Activated CD4-positive, alpha-beta memory T cell treated with anti-CD3 and anti-CD28 coated beads, Interleukin-2, amount 10 ng/mL, durations not matched to agents 7 days and 5 days (primary cell): ENCODE measurements around the gene CACNA1C. TPM values are rescaled to one million over a fixed set of nuclear protein-coding genes. Genes with fewer than 3 reads are reported as not detected.

Experiments used
- CTCF ChIA-PET: fragments of 350-600 bp; sonication (Branson Sonifier 250); formaldehyde crosslinking; loops from one replicate; lab custom pipeline; 2021; ENCODE audit warnings: antibody characterized with exemption, inconsistent platforms; lab: Charles Lee
- POLR2A ChIA-PET: fragments of 350-600 bp; sonication (Branson Sonifier 250); formaldehyde crosslinking; loops from one replicate; lab custom pipeline; 2021; ENCODE audit warnings: antibody characterized with exemption; lab: Charles Lee
- DNase-seq: peaks from one replicate; pipeline ENCODE4 v3.0.0-alpha.2; 2020
- H3K27ac Mint-ChIP-seq: one replicate; pipeline ENCODE4 v1.8.0; 2021; ENCODE audit warnings: mild to moderate bottlenecking, mixed read lengths
- H3K27me3 Mint-ChIP-seq: one replicate; pipeline ENCODE4 v1.8.0; 2021; ENCODE audit warnings: mixed read lengths
- H3K36me3 Mint-ChIP-seq: one replicate; pipeline ENCODE4 v1.8.0; 2021; ENCODE audit warnings: low read depth, mixed read lengths
- H3K4me1 Mint-ChIP-seq: one replicate; pipeline ENCODE4 v1.8.0; 2021; ENCODE audit warnings: mixed read lengths
- H3K4me3 Mint-ChIP-seq: one replicate; pipeline ENCODE4 v1.8.0; 2021; ENCODE audit warnings: mild to moderate bottlenecking, mixed read lengths
- H3K9me3 Mint-ChIP-seq: one replicate; pipeline ENCODE4 v1.8.0; 2021; ENCODE audit warnings: mixed read lengths
- total RNA-seq, 2 experiments: library from RNA; stranded (reverse); gene quantifications; one replicate each; pipeline ENCODE4 v1.2.3, GENCODE V29; 2021

The CACNA1C gene
- total RNA-seq, 2 experiments from 2014 or later: 0.30 TPM

DNA sequence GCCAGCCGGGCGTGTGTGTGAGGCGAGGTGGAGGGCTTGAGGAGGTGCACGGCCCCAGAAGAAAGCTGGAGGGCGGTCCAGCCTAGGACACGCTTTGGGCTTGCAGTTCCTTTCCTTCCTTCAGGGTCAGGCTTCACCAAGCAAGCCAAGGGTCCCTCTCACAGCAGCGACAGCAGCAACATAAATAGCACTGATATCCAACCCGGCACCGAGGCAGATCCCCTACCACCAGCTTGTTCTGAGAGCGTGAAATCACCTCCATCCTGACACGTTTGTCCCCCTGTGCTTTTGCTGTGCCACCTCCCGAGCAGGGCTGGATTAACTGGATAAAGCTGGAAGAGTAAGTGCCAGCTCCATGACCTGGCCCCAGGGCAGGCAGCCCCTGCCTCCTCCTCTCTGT lies 251.4 kb downstream of the CACNA1C start:
- no peak for DNase-seq
- no peak overlapping the region for H3K27ac Mint-ChIP-seq
- no peaks in the 10 kb centered on the region for H3K9me3 Mint-ChIP-seq
- H3K27me3 Mint-ChIP-seq: peaks cover 15% of the 10 kb centered on the region
- H3K4me1 Mint-ChIP-seq: no peaks in the 10 kb centered on the region
- H3K36me3 Mint-ChIP-seq: no peaks in the 10 kb centered on the region
- CTCF ChIA-PET: no interaction called here
- POLR2A ChIA-PET: no interaction called here
- no peak overlapping the region for H3K4me3 Mint-ChIP-seq

DNA sequence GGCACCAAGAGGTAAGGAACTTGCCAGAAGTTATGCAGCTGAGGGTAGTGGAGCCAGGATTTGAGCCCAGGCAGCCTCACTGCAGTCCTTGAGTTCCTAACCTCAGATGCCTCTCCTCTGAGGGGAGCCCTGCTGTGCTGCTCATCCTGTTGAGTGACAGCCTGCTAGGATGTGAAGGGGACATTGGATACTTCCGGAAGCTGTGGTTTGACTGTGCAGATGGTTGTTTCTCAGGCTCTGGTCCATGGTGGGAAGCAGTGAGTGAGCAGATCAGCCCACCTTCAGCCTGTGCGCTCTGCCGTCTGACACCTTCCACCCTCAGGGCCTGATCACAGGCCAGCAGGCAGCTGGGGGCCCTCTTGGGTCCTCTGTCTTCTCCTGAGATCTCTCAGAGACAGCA lies 253.2 kb downstream of the CACNA1C start:
- Mint-ChIP-seq H3K4me3 (no peak overlapping the region), H3K4me1 (no peaks in the 10 kb centered on the region), H3K27me3 (peaks cover 12% of the 10 kb centered on the region), H3K27ac (no peak overlapping the region), H3K9me3 (no peaks in the 10 kb centered on the region), H3K36me3 (no peaks in the 10 kb centered on the region)
- ChIA-PET CTCF (interaction anchor here (0.9 kb wide), 1 partner anchor 15 kb away, joined by 3 read pairs; no protein-coding TSS in a partner anchor), POLR2A (no interaction called here)
- DNase-seq: no peak

DNA sequence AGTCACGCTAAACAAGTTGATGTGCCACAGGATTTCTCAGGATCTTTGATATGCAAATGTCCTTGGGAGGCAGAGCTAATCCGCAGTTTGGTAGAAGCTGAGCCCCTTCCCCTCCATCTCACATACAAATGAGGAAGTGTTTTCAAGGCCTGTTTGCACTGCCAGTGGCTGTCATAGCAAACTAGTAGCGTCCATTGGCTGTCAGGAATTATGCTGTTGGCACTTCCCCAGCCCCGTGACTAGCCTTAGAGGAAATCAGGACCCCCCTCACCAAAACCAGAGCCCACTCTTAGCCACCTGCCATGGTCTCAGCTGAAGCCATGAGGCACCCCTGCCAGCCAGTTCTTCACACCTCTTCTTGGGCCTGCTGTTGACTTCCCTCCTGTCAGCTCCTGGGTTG lies 253.9 kb downstream of the CACNA1C start:
- H3K27ac Mint-ChIP-seq: no peak overlapping the region
- no peak overlapping the region for H3K4me3 Mint-ChIP-seq
- ChIA-PET POLR2A (no interaction called here), CTCF (no interaction called here)
- no peaks in the 10 kb centered on the region for H3K36me3 Mint-ChIP-seq
- no peaks in the 10 kb centered on the region for H3K9me3 Mint-ChIP-seq
- no peaks in the 10 kb centered on the region for H3K4me1 Mint-ChIP-seq
- H3K27me3 Mint-ChIP-seq: peaks cover 12% of the 10 kb centered on the region
- DNase-seq: no peak

DNA sequence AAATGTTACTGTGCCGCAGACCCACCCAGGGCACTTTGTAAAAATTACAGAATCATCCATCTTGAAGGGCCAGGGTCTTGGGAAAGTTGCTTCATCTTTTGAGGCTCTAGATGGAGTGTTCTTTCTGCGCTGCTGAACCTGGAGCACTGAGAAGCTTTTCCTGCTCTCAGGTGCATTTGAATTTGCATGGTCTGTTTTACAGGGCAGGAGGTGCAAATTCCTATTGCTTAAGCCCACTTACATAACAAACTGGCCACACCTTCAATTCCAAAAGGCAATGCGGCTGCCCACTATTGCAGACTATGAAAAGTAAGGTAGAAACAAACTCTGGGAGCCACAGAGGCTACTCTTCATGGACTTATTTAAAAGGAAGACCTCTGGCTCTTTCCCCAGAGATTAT lies 254.8 kb downstream of the CACNA1C start:
- Mint-ChIP-seq H3K4me1 (no peaks in the 10 kb centered on the region), H3K4me3 (no peak overlapping the region), H3K9me3 (no peaks in the 10 kb centered on the region), H3K27ac (no peak overlapping the region), H3K36me3 (no peaks in the 10 kb centered on the region), H3K27me3 (peaks cover 12% of the 10 kb centered on the region)
- CTCF ChIA-PET: no interaction called here
- POLR2A ChIA-PET: no interaction called here
- DNase-seq: no peak

DNA sequence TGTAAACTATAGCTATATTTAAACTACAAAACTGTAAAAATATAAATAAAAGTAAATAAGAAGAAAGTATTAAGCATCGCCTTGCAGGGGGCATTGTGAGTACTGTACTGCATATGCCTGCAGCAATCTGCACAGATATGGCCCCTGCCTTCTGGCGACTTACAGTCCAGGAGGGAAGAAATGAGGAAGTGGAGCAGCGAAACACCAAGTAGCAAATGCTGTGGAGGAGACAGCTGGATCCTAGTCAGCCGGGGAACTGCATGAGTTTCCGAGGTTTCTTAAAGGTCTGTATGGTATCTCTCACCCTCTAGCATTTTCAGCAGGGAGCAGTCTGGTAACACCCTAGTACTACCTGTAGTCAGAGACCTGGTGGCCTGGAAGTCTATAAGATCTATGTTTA lies 256.9 kb downstream of the CACNA1C start:
- H3K27me3 Mint-ChIP-seq: peaks cover 12% of the 10 kb centered on the region
- H3K27ac Mint-ChIP-seq: no peak overlapping the region
- ChIA-PET POLR2A (no interaction called here), CTCF (no interaction called here)
- no peaks in the 10 kb centered on the region for H3K4me1 Mint-ChIP-seq
- H3K36me3 Mint-ChIP-seq: no peaks in the 10 kb centered on the region
- DNase-seq: no peak
- no peaks in the 10 kb centered on the region for H3K9me3 Mint-ChIP-seq
- no peak overlapping the region for H3K4me3 Mint-ChIP-seq

DNA sequence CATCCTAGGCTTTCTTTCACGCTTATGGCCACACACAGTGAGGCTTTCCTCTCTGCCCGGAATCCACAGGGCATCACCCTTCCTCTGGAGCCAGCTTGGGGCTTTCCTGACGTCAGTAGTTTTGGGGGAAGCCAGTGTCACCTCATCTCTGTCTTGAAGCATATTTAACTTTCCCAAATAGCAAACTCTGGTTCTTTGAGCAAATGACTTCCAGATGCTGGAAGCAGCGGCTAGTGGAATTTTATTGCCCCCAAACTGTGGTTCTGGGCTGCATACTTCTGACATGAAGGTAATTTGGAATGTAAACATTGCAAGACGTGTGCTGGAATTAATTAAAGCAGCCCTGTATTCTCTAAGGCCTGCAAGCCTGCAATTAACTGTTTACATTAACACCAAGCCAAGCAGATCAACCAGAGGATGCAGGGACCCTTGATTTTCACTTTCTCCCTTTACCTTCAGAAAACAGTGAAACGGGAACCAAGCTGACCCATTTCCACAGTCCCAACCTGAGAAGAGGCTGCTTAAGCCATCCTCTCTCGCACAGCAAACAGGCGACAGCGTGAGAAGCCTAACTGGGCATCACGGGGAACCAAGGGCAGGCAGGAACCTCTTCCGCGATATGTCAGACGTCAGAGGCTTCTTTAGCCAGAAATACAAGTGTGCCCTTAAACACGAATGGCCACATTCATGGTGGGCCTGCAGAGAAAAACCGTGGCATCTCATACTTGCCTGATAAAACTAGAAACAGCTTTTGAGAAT lies 258.4 kb downstream of the CACNA1C start:
- DNase-seq: no peak
- Mint-ChIP-seq H3K27me3 (peaks cover 8% of the 10 kb centered on the region), H3K27ac (no peak overlapping the region), H3K9me3 (no peaks in the 10 kb centered on the region), H3K4me1 (no peaks in the 10 kb centered on the region), H3K4me3 (no peak overlapping the region), H3K36me3 (no peaks in the 10 kb centered on the region)
- ChIA-PET POLR2A (no interaction called here), CTCF (no interaction called here)

DNA sequence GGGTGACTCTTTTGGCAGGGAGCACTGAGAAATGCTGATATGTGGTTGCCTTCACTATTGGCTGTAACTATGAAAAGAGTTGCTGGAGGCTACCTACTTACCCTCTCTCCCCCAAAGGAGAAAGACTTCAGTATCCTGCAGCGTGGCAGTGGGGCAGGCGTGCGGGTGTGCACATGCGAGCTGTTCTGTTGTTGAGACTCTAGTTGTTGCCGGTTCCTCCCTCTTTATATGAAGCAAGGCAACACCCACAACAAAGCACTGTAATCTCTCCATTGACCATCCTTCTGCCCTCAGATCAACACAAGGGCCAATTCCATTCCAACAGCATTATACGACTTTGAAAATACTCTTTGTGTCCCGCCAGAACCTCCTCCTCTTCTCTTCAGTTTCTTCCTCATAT lies 259.4 kb downstream of the CACNA1C start:
- CTCF ChIA-PET: no interaction called here
- no peak overlapping the region for H3K27ac Mint-ChIP-seq
- no peak overlapping the region for H3K4me3 Mint-ChIP-seq
- H3K27me3 Mint-ChIP-seq: peaks cover 8% of the 10 kb centered on the region
- no peaks in the 10 kb centered on the region for H3K4me1 Mint-ChIP-seq
- DNase-seq: no peak
- POLR2A ChIA-PET: no interaction called here
- H3K9me3 Mint-ChIP-seq: no peaks in the 10 kb centered on the region
- H3K36me3 Mint-ChIP-seq: no peaks in the 10 kb centered on the region

DNA sequence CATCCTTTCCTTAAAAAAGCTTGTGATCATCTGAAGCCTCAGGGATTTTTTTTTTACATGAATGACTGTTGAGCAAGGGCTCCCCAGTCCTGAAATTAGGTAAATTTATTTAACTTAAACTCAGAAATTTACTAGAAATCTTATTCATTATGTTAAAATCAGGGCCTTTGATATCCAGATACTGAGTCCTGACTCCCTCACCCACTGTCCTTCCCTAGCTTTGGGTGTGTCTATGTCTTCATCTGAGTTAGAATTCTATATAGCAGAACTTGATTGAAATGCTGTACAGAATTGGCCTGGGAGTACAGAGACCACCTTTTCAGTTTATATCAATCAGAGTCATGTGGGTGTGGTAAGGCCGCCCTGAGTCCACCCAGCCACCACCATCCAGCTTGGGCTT lies 260.0 kb downstream of the CACNA1C start:
- H3K4me1 Mint-ChIP-seq: no peaks in the 10 kb centered on the region
- CTCF ChIA-PET: no interaction called here

DNA sequence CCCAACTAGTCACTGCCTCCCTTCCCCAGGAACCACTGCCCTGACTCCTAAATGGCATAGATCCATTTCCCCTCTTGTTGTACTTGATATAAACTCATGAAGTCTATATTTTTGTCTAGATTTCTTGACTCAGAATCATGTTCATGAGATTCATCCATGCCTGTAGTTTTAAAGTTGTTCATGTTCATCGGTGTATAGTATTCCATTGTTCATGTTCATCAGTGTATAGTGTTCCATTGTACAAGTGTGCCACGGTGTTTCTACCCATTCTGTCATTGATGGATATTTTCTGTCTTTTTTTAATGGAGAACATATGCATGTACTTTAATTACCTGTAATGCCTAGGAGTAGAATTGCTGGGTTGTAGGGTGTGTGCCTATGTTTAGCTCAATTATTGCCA lies 261.7 kb downstream of the CACNA1C start:
- no peaks in the 10 kb centered on the region for H3K36me3 Mint-ChIP-seq
- H3K9me3 Mint-ChIP-seq: no peaks in the 10 kb centered on the region
- no peaks in the 10 kb centered on the region for H3K27me3 Mint-ChIP-seq
- POLR2A ChIA-PET: no interaction called here
- H3K27ac Mint-ChIP-seq: no peak overlapping the region
- CTCF ChIA-PET: no interaction called here
- no peak overlapping the region for H3K4me3 Mint-ChIP-seq
- no peaks in the 10 kb centered on the region for H3K4me1 Mint-ChIP-seq
- DNase-seq: no peak

More for the DNA sequence above, 260.0 kb downstream of the CACNA1C start:
- DNase-seq: no peak
- no peaks in the 10 kb centered on the region for H3K9me3 Mint-ChIP-seq
- H3K36me3 Mint-ChIP-seq: no peaks in the 10 kb centered on the region
- H3K4me3 Mint-ChIP-seq: no peak overlapping the region
- H3K27ac Mint-ChIP-seq: no peak overlapping the region
- peaks cover 8% of the 10 kb centered on the region for H3K27me3 Mint-ChIP-seq
- POLR2A ChIA-PET: no interaction called here

DNA sequence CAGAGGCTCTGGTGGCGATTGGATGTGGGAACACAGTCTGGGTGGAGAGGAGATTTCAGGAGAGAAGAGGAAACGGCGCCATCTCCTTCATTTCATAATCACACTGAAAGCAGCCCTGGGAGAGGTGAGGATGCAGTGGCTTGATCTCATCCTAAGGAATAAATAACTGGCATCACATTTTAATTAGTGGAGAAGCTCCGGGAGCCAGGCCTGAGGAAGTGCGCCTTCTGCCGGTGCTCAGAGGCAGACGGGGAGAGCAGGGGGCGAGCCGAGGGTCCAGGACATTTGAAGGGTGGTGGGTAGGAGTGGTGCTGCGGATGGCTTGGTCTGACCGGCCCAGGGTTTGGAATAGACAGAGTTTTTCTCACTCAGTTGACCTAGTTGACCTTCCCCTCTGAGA lies 265.0 kb downstream of the CACNA1C start:
- CTCF ChIA-PET: no interaction called here
- H3K4me3 Mint-ChIP-seq: no peak overlapping the region

DNA sequence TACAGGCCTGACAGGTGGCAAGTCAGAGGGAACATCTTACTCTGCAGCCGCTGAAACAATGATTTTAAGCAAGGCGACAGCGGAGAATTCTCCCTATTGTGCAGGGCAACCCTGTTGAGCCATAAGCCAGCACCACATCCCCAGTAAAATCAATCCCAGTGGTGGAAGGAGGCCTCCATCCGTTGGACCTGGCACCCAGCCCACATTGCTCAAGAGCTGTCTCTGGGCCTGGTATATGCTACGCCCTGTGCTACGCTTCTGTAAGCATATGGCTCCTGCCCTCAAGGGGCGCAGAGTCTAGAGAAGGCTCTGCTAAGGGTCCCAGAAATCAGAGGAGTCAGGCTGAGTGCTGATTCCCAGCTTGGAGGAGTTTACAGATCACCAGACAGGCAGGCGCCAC lies 265.5 kb downstream of the CACNA1C start:
- Mint-ChIP-seq H3K36me3 (no peaks in the 10 kb centered on the region), H3K4me1 (no peaks in the 10 kb centered on the region), H3K27me3 (peaks cover 12% of the 10 kb centered on the region), H3K4me3 (no peak overlapping the region), H3K9me3 (no peaks in the 10 kb centered on the region), H3K27ac (no peak overlapping the region)
- POLR2A ChIA-PET: no interaction called here
- CTCF ChIA-PET: no interaction called here
- DNase-seq: no peak

More for the DNA sequence above, 265.0 kb downstream of the CACNA1C start:
- Mint-ChIP-seq H3K4me1 (no peaks in the 10 kb centered on the region), H3K9me3 (no peaks in the 10 kb centered on the region), H3K27me3 (peaks cover 10% of the 10 kb centered on the region), H3K27ac (no peak overlapping the region), H3K36me3 (no peaks in the 10 kb centered on the region)
- POLR2A ChIA-PET: no interaction called here
- no peak for DNase-seq

DNA sequence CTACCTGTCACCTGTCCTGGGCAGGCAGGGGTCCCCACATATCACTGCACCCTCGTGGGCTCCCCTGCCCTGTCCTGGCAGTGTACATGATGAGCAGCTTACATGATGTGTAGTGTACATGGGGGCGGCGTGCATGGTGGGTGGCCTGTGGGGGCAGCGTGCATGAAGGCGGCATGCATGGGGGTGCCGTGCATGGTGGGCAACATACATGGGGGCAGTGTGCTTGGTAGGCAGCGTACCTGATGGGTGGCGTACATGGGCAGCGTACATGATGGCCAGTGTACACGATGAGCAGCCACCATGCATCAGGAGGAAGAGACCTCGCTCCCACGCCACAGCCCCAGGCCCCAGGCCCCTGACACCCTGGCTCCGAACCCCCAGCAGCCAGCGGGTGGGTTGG lies 266.3 kb downstream of the CACNA1C start:
- ChIA-PET CTCF (no interaction called here), POLR2A (no interaction called here)

DNA sequence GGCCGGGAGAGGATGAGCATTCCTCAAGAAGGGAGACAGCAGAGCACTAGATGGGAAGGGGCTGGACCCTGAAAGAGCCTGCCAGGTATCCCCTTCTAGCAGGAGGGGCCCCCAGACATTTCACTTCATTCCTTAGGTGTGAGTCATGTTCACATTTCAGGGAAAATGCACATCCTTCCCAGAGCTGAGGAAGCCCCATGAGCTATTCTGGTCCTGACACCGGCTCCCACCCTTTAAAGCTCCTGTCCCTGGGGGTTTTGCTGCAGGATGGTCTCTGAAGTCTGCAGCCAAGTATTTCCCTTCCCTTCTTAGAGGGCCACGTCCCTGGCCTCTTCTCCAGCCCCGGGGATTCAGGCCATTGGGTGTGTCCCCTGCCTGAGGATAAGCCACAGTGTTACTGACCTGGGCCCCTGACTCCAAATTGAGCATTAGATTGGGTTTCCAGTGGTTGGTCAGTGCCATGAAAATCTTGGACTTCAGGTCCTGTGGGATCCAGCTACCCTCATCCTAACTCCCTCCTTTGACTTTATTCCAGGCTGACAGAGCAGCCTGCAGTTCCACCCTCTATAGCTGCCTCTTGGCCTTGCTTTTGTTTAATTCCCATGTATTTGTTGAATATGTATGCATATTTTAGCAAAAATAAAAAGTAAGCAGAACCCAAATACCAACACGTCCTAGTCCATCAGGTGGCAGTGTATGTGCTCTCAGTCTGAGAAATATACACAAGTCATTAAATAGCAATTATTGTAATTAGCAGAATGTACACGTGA lies 267.1 kb downstream of the CACNA1C start:
- Mint-ChIP-seq H3K27ac (no peak overlapping the region), H3K9me3 (no peaks in the 10 kb centered on the region), H3K4me3 (no peak overlapping the region), H3K4me1 (no peaks in the 10 kb centered on the region), H3K36me3 (no peaks in the 10 kb centered on the region), H3K27me3 (peaks cover 12% of the 10 kb centered on the region)
- ChIA-PET POLR2A (no interaction called here), CTCF (interaction anchor here (0.7 kb wide), 1 partner anchor 161 kb away, joined by 3 read pairs; no protein-coding TSS in a partner anchor)
- no peak for DNase-seq

More for the DNA sequence above, 266.3 kb downstream of the CACNA1C start:
- DNase-seq: no peak
- Mint-ChIP-seq H3K36me3 (no peaks in the 10 kb centered on the region), H3K27ac (no peak overlapping the region), H3K4me3 (no peak overlapping the region), H3K9me3 (no peaks in the 10 kb centered on the region), H3K27me3 (peaks cover 12% of the 10 kb centered on the region), H3K4me1 (no peaks in the 10 kb centered on the region)
